ENCODE results near the gene IAPP. TPM values are rescaled to one million over a fixed set of nuclear protein-coding genes. Genes with fewer than 3 reads are reported as not detected.

IAPP gene
- total and polyA plus RNA-seq, 9 of the 15 experiments (the other 6 are each of a cell fraction or from before 2014, with no cell fraction given): not detected

- no peak for TF ChIP-seq ILK (tag; IDR thresholded peaks at IDR 0.05; ENCODE audit: borderline replicate concordance, low read depth)
- Histone ChIP-seq H3K27ac (ENCODE audit: extremely low read depth, low read depth, low read length) (no peak overlapping the region), H3K4me1 (replicated peaks in 1 of 2; ENCODE audit: control insufficient read depth in 2 of 2, insufficient read depth in 2 of 2, low read length in 2 of 2) (no peaks in the 10 kb centered on the region), H3K9me3 (replicated peaks; ENCODE audit: control insufficient read depth, insufficient read depth, low read depth, low read length) (no peaks in the 10 kb centered on the region), H3K36me3 (ENCODE audit: control insufficient read depth, insufficient read depth, low read length) (no peaks in the 10 kb centered on the region), H2AFZ (ENCODE audit: low read depth, low read length) (no peak overlapping the region), H3K79me2 (ENCODE audit: control insufficient read depth, insufficient read depth, low read length) (no peaks in the 10 kb centered on the region), H3K9ac (ENCODE audit: insufficient read depth in 1 of 2, low read depth in 2 of 2, low read length in 2 of 2) (no peak overlapping the region), H4K20me1 (replicated peaks; ENCODE audit: control insufficient read depth, insufficient read depth, low read length) (no peaks in the 10 kb centered on the region), H3K4me3 (no peak overlapping the region), H3K9me1 (ENCODE audit: control insufficient read depth, insufficient read depth, low read length) (no peaks in the 10 kb centered on the region), H3K27me3 (ENCODE audit: control insufficient read depth in 2 of 2, insufficient read depth in 2 of 2, low read length in 2 of 2) (no peaks in the 10 kb centered on the region), H3K4me2 (ENCODE audit: insufficient read depth, low read length) (no peak overlapping the region)
- ATAC-seq (no peak), FAIRE-seq (no peak), DNase-seq (ENCODE audit: extremely low read depth in 1 of 4, low spot score in 3 of 4) (no peak)
- intact Hi-C loops (cut with micrococcal nuclease) (no loop called here), in situ Hi-C loops (cut with MboI) (no loop called here)
- 0% methylated on average over 1 of the region's 1 CpG for WGBS (ENCODE audit: insufficient coverage, low coverage, missing lambda C conversion rate)
- POLR2A ChIA-PET: no interaction called here
- CTCF ChIA-PET (ENCODE audit: low intra/inter-chr PET ratio): no interaction called here
- no TSS peak for BruUV-seq (replicated peaks)
Measured at GRCh38 chr12:21324551-21324950, 48.2 kb upstream of the IAPP start.

GRCh38 chr12:21328578-21328977, 44.1 kb upstream of the IAPP start:
- no peaks in the 10 kb centered on the region for H3K9me3 ChIP-seq (replicated peaks; ENCODE audit: control insufficient read depth, insufficient read depth, low read depth, low read length)
- in situ Hi-C loops (cut with MboI): no loop called here
- H3K36me3 ChIP-seq (ENCODE audit: control insufficient read depth, insufficient read depth, low read length): no peaks in the 10 kb centered on the region
- BruUV-seq (replicated peaks): no TSS peak
- intact Hi-C loops (cut with micrococcal nuclease): no loop called here
- ChIA-PET CTCF (ENCODE audit: low intra/inter-chr PET ratio) (no interaction called here), POLR2A (no interaction called here)
- FAIRE-seq (no peak), ATAC-seq (no peak), DNase-seq (ENCODE audit: extremely low read depth in 1 of 4, low spot score in 3 of 4) (no peak)
- no peak overlapping the region for H3K4me2 ChIP-seq (ENCODE audit: insufficient read depth, low read length)
- H3K4me1 ChIP-seq (replicated peaks in 1 of 2; ENCODE audit: control insufficient read depth in 2 of 2, insufficient read depth in 2 of 2, low read length in 2 of 2): no peaks in the 10 kb centered on the region
- H4K20me1 ChIP-seq (replicated peaks; ENCODE audit: control insufficient read depth, insufficient read depth, low read length): no peaks in the 10 kb centered on the region
- H3K4me3 ChIP-seq: no peak overlapping the region
- H2AFZ ChIP-seq (ENCODE audit: low read depth, low read length): no peak overlapping the region
- H3K9ac ChIP-seq (ENCODE audit: insufficient read depth in 1 of 2, low read depth in 2 of 2, low read length in 2 of 2): no peak overlapping the region
- H3K9me1 ChIP-seq (ENCODE audit: control insufficient read depth, insufficient read depth, low read length): no peaks in the 10 kb centered on the region
- no peak overlapping the region for H3K27ac ChIP-seq (ENCODE audit: extremely low read depth, low read depth, low read length)
- H3K79me2 ChIP-seq (ENCODE audit: control insufficient read depth, insufficient read depth, low read length): no peaks in the 10 kb centered on the region
- no peaks in the 10 kb centered on the region for H3K27me3 ChIP-seq (ENCODE audit: control insufficient read depth in 2 of 2, insufficient read depth in 2 of 2, low read length in 2 of 2)
- TF ChIP-seq ILK (tag; IDR thresholded peaks at IDR 0.05; ENCODE audit: borderline replicate concordance, low read depth) (no peak), ZNF586 (CRISPR knock-in tag; conservative IDR thresholded peaks at IDR 0.05) (no peak), ZC3H11A (IDR thresholded peaks at IDR 0.05; ENCODE audit: low read depth, low read length) (no peak), EGR1 (conservative IDR thresholded peaks at IDR 0.05) (no peak), MLLT1 (IDR thresholded peaks at IDR 0.05) (no peak), HDAC1 (IDR thresholded peaks at IDR 0.05) (no peak), KLF10 (CRISPR knock-in tag; IDR thresholded peaks at IDR 0.05) (no peak), SAFB (IDR thresholded peaks at IDR 0.05; ENCODE audit: borderline replicate concordance, low read depth, low read length) (no peak), SP1 (CRISPR knock-in tag; IDR thresholded peaks at IDR 0.05) (no peak), ETV5 (CRISPR knock-in tag; IDR thresholded peaks at IDR 0.05; ENCODE audit: low read depth) (no peak), KLF6 (CRISPR knock-in tag; IDR thresholded peaks at IDR 0.05; ENCODE audit: borderline replicate concordance) (no peak), LCOR (CRISPR knock-in tag; IDR thresholded peaks at IDR 0.05) (no peak), FOXA3 (CRISPR knock-in tag; conservative IDR thresholded peaks at IDR 0.05 in 1 of 2, IDR thresholded peaks at IDR 0.05 in 1 of 2) (no peak), ZNF511 (CRISPR knock-in tag; IDR thresholded peaks at IDR 0.05) (no peak), HNRNPUL1 (IDR thresholded peaks at IDR 0.05; ENCODE audit: low read length) (no peak), ZNF311 (CRISPR knock-in tag; IDR thresholded peaks at IDR 0.05) (no peak)
